Inferior parietal cortex (tissue), 1 donor: ENCODE results near the gene FAM131C.
"Not testable (repeated sequence)": the region's sequence is repeated elsewhere in the genome, so short reads cannot be mapped to it uniquely, and the experiment has no call there.

Experiments
- DNase-seq: peaks from one replicate; pipeline ENCODE4 v3.0.0-alpha.2; 2016; ENCODE audit errors: extremely low spot score

FAM131C gene

GRCh38 chr1:16076865-16077238, 3.4 kb upstream of the FAM131C start:
- no peak for DNase-seq

- DNase-seq, result no peak
Observed at GRCh38 chr1:16076031-16076864, 2.8 kb upstream of the FAM131C start.

- no peak for DNase-seq
Observed at GRCh38 chr1:16075337-16076030, 2.0 kb upstream of the FAM131C start.

GRCh38 chr1:16074217-16074616, 766 bp upstream of the FAM131C start:
- no peak for DNase-seq

- no peak for DNase-seq
Observed at GRCh38 chr1:16072616-16073484, 601 bp downstream of the FAM131C start.

GRCh38 chr1:16072095-16072494, 1.4 kb downstream of the FAM131C start:
- no peak for DNase-seq

GRCh38 chr1:16071614-16072013, 1.8 kb downstream of the FAM131C start:
- no peak for DNase-seq

GRCh38 chr1:16070640-16071355, 2.7 kb downstream of the FAM131C start:
- DNase-seq, result no peak

- no peak for DNase-seq
Observed at GRCh38 chr1:16068356-16069270, 4.8 kb downstream of the FAM131C start.

- DNase-seq, result no peak
Observed at GRCh38 chr1:16067933-16068332, 5.5 kb downstream of the FAM131C start.

GRCh38 chr1:16067127-16067768, 6.2 kb downstream of the FAM131C start:
- DNase-seq, result no peak

GRCh38 chr1:16066245-16066644, 7.2 kb downstream of the FAM131C start:
- no peak for DNase-seq

- DNase-seq, result no peak
Observed at GRCh38 chr1:16065269-16065576, 8.2 kb downstream of the FAM131C start.

GRCh38 chr1:16064536-16065268, 8.7 kb downstream of the FAM131C start:
- DNase-seq, result no peak

- DNase-seq, result no peak
Observed at GRCh38 chr1:16063921-16064320, 9.5 kb downstream of the FAM131C start.

GRCh38 chr1:16063226-16063829, 10.1 kb downstream of the FAM131C start:
- DNase-seq, result no peak

- not testable (repeated sequence) for DNase-seq
Observed at GRCh38 chr1:16062687-16063075, 10.8 kb downstream of the FAM131C start.

- DNase-seq, result not testable (repeated sequence)
Observed at GRCh38 chr1:16061989-16062686, 11.3 kb downstream of the FAM131C start.
